Skeletal muscle tissue (tissue), 4 donors: ENCODE measurements around the gene IDH3G. TPM values are rescaled to one million over a fixed set of nuclear protein-coding genes. Genes with fewer than 3 reads are reported as not detected.

Experiments used
- H3K27ac ChIP-seq: one replicate; pipeline ENCODE4 v1.7.0; 2013; ENCODE audit warnings: mild to moderate bottlenecking, low read depth, low read length, inconsistent platforms
- H3K27me3 ChIP-seq, 3 donors: one replicate each; pipeline ENCODE4 v1.7.0; 2013; ENCODE audit warnings: low read length in 3 of 3; ENCODE audit not compliant: control insufficient read depth in 3 of 3, insufficient read depth in 3 of 3
- H3K36me3 ChIP-seq, 3 donors: one replicate each; pipeline ENCODE4 v1.7.0; 2013; ENCODE audit warnings: low read length in 3 of 3; ENCODE audit not compliant: control insufficient read depth in 3 of 3, insufficient read depth in 3 of 3
- H3K4me1 ChIP-seq, 3 donors: one replicate each; pipeline ENCODE4 v1.7.0; 2013; ENCODE audit warnings: low read length in 3 of 3, mild to moderate bottlenecking in 3 of 3; ENCODE audit not compliant: control insufficient read depth in 3 of 3, insufficient read depth in 3 of 3
- H3K4me3 ChIP-seq, 3 donors: one replicate each; pipeline ENCODE4 v1.7.0; 2013; ENCODE audit warnings: low read length in 3 of 3
- H3K9ac ChIP-seq, 3 donors: one replicate each; pipeline ENCODE4 v1.7.0; 2013; ENCODE audit warnings: low read length in 3 of 3, mild to moderate bottlenecking in 3 of 3, moderate library complexity in 2 of 3, low read depth in 1 of 3
- H3K9me3 ChIP-seq, 3 donors: one replicate each; pipeline ENCODE4 v1.7.0; 2013; ENCODE audit warnings: low read length in 3 of 3; ENCODE audit not compliant: control insufficient read depth in 3 of 3
- total RNA-seq: library from RNA; depleted of rRNA; stranded (reverse); fragments of >200 nt; gene quantifications from one replicate; pipeline ENCODE4 v1.2.3, GENCODE V29; 2014
- donor health status: Osteomylitis.

The IDH3G gene
- total RNA-seq, 1 donor from 2014 or later: 25.1 TPM

- H3K36me3 ChIP-seq: peaks cover 6 to 20% (median 8%) of the 10 kb centered on the region in 3 donors
- H3K9me3 ChIP-seq: no peaks in the 10 kb centered on the region
- no peak overlapping the region for H3K9ac ChIP-seq
- no peaks in the 10 kb centered on the region for H3K27me3 ChIP-seq
- H3K4me3 ChIP-seq: peak overlapping the region in 1 of 3 donors; percentile 82
- H3K27ac ChIP-seq: no peak overlapping the region
- H3K4me1 ChIP-seq: peaks cover 38 to 51% (median 38%) of the 10 kb centered on the region in 3 donors
These were observed 1.8 kb downstream of the IDH3G start for GRCh38 chrX:153792368-153792767.

- Histone ChIP-seq H3K27ac (no peak overlapping the region), H3K9me3 (no peaks in the 10 kb centered on the region), H3K27me3 (no peaks in the 10 kb centered on the region), H3K36me3 (peaks cover 4 to 20% (median 10%) of the 10 kb centered on the region in 3 donors), H3K4me1 (peaks cover 37 to 49% (median 42%) of the 10 kb centered on the region in 3 donors), H3K4me3 (no peak overlapping the region), H3K9ac (peak overlapping the region in 1 of 3 donors; percentile 16)
These were observed 2.9 kb downstream of the IDH3G start for GRCh38 chrX:153791104-153791852.

DNA sequence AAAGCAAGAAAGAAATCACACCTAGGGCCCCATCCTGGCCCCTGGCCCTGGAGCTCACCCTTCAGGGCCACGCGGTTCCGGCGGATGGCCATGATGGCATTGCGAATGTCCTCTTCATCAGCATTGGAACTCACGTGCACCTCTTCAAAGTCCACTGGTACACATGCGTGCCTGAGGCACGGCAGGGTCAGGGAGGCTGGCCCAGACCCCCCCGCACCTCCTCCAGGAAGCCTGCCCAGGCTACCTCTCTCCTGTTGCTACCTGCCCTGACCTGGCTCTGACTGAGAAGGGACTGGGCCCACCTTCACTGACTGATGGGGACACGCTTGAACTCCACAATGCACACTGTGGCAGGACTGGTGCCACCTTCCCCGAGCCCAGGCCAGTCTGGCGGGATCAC lies 4.5 kb downstream of the IDH3G start:
- Histone ChIP-seq H3K9ac (no peak overlapping the region), H3K9me3 (no peaks in the 10 kb centered on the region), H3K27me3 (no peaks in the 10 kb centered on the region), H3K4me1 (peaks cover 23 to 39% (median 29%) of the 10 kb centered on the region in 3 donors), H3K27ac (no peak overlapping the region), H3K36me3 (peaks cover 8 to 27% (median 19%) of the 10 kb centered on the region in 3 donors), H3K4me3 (no peak overlapping the region)

GRCh38 chrX:153786669-153787068 lies 7.5 kb downstream of the IDH3G start:
- H3K9ac ChIP-seq: no peak overlapping the region
- peaks cover 20 to 41% (median 31%) of the 10 kb centered on the region in 3 donors for H3K4me1 ChIP-seq
- no peak overlapping the region for H3K4me3 ChIP-seq
- H3K27ac ChIP-seq: no peak overlapping the region
- peaks cover 11 to 29% (median 22%) of the 10 kb centered on the region in 3 donors for H3K36me3 ChIP-seq
- H3K9me3 ChIP-seq: no peaks in the 10 kb centered on the region
- H3K27me3 ChIP-seq: no peaks in the 10 kb centered on the region

DNA sequence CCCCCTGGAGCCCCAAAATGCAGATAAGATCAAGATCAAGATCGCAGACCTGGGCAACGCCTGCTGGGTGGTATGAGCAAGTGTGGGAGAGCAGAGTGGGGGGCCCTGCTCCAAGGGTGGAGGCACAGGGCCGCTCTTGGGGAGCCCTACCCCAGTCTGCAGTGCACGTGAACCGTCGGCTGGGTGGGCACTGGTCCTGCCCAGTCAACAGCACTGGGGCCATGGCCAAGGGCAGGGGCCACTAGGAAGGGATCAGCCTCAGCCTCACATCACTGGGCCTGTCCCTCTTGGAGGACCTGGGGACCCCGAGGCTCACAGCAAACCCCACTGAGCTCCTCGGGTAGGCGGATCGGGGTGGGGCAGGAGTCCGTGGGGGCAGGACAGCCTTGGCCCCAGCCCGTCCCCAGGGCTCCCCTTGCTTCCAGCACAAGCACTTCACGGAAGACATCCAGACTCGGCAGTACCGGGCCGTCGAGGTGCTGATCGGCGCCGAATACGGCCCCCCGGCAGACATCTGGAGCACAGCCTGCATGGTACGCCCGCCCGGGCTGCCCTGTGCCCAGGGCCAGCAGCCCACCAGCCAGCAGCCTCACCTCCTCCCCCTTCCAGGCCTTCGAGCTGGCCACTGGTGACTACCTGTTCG lies 9.7 kb downstream of the IDH3G start:
- H3K27me3 ChIP-seq: no peaks in the 10 kb centered on the region
- H3K9me3 ChIP-seq: no peaks in the 10 kb centered on the region
- peaks cover 9 to 25% (median 18%) of the 10 kb centered on the region in 3 donors for H3K36me3 ChIP-seq
- H3K27ac ChIP-seq: no peak overlapping the region
- peak overlapping the region in 1 of 3 donors; percentile 16 for H3K9ac ChIP-seq
- peaks cover 19 to 45% (median 33%) of the 10 kb centered on the region in 3 donors for H3K4me1 ChIP-seq
- H3K4me3 ChIP-seq: no peak overlapping the region

- Histone ChIP-seq H3K36me3 (peaks cover 7 to 21% (median 18%) of the 10 kb centered on the region in 3 donors), H3K4me1 (peaks cover 19 to 50% (median 35%) of the 10 kb centered on the region in 3 donors), H3K9me3 (no peaks in the 10 kb centered on the region), H3K4me3 (no peak overlapping the region), H3K9ac (peak overlapping the region in 1 of 3 donors; percentile 40), H3K27ac (no peak overlapping the region), H3K27me3 (no peaks in the 10 kb centered on the region)
These were observed 10.7 kb downstream of the IDH3G start for GRCh38 chrX:153783378-153784013.

- peaks cover 7 to 19% (median 18%) of the 10 kb centered on the region in 3 donors for H3K36me3 ChIP-seq
- peaks cover 19 to 53% (median 35%) of the 10 kb centered on the region in 3 donors for H3K4me1 ChIP-seq
- no peaks in the 10 kb centered on the region for H3K9me3 ChIP-seq
- peak overlapping the region in 2 of 3 donors; percentile 68 to 94 for H3K9ac ChIP-seq
- H3K27ac ChIP-seq: no peak overlapping the region
- peak overlapping the region in 2 of 3 donors; percentile 60 to 65 for H3K4me3 ChIP-seq
- no peaks in the 10 kb centered on the region for H3K27me3 ChIP-seq
These were observed 11.3 kb downstream of the IDH3G start for GRCh38 chrX:153782871-153783270.

DNA sequence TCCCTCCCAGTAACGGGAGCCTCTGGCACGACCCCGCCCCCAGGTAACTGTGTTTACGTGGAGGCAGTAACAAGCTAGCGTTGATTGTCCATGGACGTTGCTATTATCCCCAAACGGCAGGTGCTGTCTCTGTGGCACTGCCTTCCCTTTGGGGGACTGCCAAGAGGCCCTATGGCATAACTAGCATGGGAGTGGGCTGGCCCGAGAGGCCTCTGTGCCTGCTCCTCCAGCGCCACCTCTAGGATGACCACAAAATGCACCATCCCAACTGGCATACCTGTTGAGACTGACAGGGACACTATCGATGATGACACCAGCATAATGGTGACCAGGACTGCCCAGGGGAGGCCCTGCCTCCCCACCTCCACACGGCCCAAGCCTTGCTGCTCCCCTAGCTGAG lies 11.9 kb downstream of the IDH3G start:
- peaks cover 7 to 18% (median 13%) of the 10 kb centered on the region in 3 donors for H3K36me3 ChIP-seq
- H3K27ac ChIP-seq: peak overlapping the region; percentile 91
- H3K9ac ChIP-seq: peak overlapping the region in 2 of 3 donors; percentile 68 to 94
- H3K27me3 ChIP-seq: no peaks in the 10 kb centered on the region
- peaks cover 19 to 53% (median 33%) of the 10 kb centered on the region in 3 donors for H3K4me1 ChIP-seq
- H3K4me3 ChIP-seq: peak overlapping the region; percentile 38 to 65 (median 60)
- H3K9me3 ChIP-seq: no peaks in the 10 kb centered on the region

DNA sequence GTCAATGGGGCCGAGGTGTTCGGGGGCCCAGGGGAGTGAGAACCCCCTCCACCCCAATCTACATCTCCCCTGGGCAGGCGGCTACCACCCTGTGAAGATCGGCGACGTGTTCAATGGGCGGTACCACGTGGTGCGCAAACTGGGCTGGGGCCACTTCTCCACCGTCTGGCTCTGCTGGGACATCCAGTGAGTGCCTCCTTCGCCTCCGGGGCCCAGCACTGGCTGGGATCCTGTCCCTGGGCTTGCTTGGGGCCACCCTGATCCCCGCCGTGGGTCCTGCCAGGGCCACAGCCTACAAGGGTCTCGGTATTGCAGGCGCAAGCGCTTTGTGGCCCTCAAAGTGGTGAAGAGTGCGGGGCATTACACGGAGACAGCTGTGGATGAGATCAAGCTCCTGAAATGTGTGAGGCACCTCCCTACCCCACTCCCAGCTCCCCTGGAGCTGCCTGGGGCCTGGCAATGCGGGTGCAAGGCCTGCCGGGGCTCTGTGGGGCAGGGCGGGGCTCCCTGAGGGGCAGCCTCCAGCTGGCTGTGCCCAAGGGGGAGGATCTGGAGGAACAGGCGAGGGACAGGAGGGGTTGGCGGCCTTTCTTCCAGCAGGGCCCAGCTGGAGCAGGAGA lies 12.6 kb downstream of the IDH3G start:
- Histone ChIP-seq H3K27me3 (no peaks in the 10 kb centered on the region), H3K4me1 (peaks cover 19 to 53% (median 30%) of the 10 kb centered on the region in 3 donors), H3K9me3 (no peaks in the 10 kb centered on the region), H3K27ac (peak overlapping the region; percentile 91), H3K36me3 (peaks cover 7 to 15% (median 11%) of the 10 kb centered on the region in 3 donors), H3K4me3 (peak overlapping the region; percentile 54 to 71 (median 65)), H3K9ac (peak overlapping the region; percentile 68 to 94 (median 90))
